Activated CD4-positive, alpha-beta memory T cell treated with anti-CD3 and anti-CD28 coated beads for 36 hours (primary cell): ENCODE data around the gene OR7G3. TPM values are rescaled to one million over a fixed set of nuclear protein-coding genes. Genes with fewer than 3 reads are reported as not detected.

Source experiments
- CTCF ChIA-PET: fragments of 350-600 bp; sonication (Branson Sonifier 250); formaldehyde crosslinking; loops from one replicate; lab custom pipeline; 2021; ENCODE audit warnings: antibody characterized with exemption, inconsistent platforms; lab: Charles Lee
- POLR2A ChIA-PET: fragments of 350-600 bp; sonication (Branson Sonifier 250); formaldehyde crosslinking; loops from one replicate; lab custom pipeline; 2021; ENCODE audit warnings: antibody characterized with exemption; lab: Charles Lee
- DNase-seq: peaks from one replicate; pipeline ENCODE4 v3.0.0-alpha.2; 2020
- H3K27ac Mint-ChIP-seq: one replicate; pipeline ENCODE4 v1.8.0; 2021; ENCODE audit warnings: mixed read lengths
- H3K27me3 Mint-ChIP-seq: one replicate; pipeline ENCODE4 v1.8.0; 2021; ENCODE audit warnings: mixed read lengths
- H3K36me3 Mint-ChIP-seq: one replicate; pipeline ENCODE4 v1.8.0; 2021; ENCODE audit warnings: mixed read lengths
- H3K4me1 Mint-ChIP-seq: one replicate; pipeline ENCODE4 v1.8.0; 2021; ENCODE audit warnings: low read depth, mixed read lengths
- H3K4me3 Mint-ChIP-seq: one replicate; pipeline ENCODE4 v1.8.0; 2021; ENCODE audit warnings: mild to moderate bottlenecking, mixed read lengths
- H3K9me3 Mint-ChIP-seq: one replicate; pipeline ENCODE4 v1.8.0; 2021; ENCODE audit warnings: mixed read lengths
- intact Hi-C: fragments of 100-400 bp; cut with micrococcal nuclease; formaldehyde crosslinking; loops from one replicate; pipeline ENCODE4 v1.15.1; 2023
- total RNA-seq, 2 experiments: library from RNA; stranded (reverse); gene quantifications; one replicate each; pipeline ENCODE4 v1.2.3, GENCODE V29; 2021

Gene OR7G3
- total RNA-seq, 2 experiments from 2014 or later = not detected

DNA sequence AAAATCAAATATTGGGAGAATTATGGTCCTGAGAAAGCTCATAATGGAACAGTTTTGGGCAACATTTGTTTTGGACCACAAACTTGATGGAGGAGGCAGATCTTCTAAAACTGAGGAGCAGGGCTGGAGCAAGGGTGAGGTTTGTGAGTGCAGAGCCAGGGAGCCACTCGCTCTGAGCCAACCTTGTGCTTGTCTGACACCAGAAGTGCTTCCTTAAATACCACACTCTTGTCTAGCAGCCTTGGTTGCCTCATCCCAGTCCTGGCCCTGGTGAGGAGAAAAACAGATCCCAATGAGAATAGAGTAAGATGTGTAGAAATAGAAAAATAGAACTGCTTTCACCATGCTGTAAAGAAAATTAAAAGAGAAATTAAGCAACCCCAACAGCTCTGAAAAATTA is 20.1 kb upstream of the OR7G3 start:
- Mint-ChIP-seq H3K4me3 (no peak overlapping the region), H3K4me1 (peaks cover 68% of the 10 kb centered on the region), H3K27me3 (no peaks in the 10 kb centered on the region), H3K27ac (no peak overlapping the region), H3K36me3 (peaks cover 85% of the 10 kb centered on the region), H3K9me3 (peaks cover 41% of the 10 kb centered on the region)
- ChIA-PET CTCF (no interaction called here), POLR2A (no interaction called here)
- DNase-seq = no peak
- intact Hi-C loops = no loop called here

DNA sequence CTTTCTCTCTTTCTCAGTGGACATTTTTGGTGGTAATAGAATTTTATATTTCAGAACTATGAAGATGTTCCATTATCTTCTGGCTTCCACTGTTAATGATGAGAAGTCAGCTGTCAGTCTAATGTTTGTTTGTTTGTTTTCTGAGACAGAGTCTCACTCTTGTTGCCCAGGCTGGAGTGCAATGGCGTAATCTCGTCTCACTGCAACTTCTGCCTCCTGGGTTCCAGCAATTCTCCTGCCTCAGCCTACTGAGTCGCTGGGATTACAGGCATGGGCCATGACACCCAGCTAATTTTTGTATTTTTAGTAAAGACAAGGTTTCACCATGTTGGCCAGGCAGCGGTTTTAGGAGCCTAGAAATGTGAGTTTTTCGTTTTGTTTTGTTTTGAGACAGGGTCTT is 18.2 kb upstream of the OR7G3 start:
- Mint-ChIP-seq H3K4me1 (peaks cover 63% of the 10 kb centered on the region), H3K27me3 (no peaks in the 10 kb centered on the region), H3K36me3 (peaks cover 67% of the 10 kb centered on the region), H3K27ac (no peak overlapping the region), H3K9me3 (peaks cover 27% of the 10 kb centered on the region), H3K4me3 (no peak overlapping the region)
- intact Hi-C loops = loop anchor here (5.0 kb wide), 1 partner anchor 177 kb away; the partner anchor contains the start of gene ZNF559
- ChIA-PET CTCF (interaction anchor here (1.3 kb wide), 1 partner anchor 10 kb away, joined by 3 read pairs; no protein-coding TSS in a partner anchor), POLR2A (no interaction called here)
- DNase-seq = no peak

DNA sequence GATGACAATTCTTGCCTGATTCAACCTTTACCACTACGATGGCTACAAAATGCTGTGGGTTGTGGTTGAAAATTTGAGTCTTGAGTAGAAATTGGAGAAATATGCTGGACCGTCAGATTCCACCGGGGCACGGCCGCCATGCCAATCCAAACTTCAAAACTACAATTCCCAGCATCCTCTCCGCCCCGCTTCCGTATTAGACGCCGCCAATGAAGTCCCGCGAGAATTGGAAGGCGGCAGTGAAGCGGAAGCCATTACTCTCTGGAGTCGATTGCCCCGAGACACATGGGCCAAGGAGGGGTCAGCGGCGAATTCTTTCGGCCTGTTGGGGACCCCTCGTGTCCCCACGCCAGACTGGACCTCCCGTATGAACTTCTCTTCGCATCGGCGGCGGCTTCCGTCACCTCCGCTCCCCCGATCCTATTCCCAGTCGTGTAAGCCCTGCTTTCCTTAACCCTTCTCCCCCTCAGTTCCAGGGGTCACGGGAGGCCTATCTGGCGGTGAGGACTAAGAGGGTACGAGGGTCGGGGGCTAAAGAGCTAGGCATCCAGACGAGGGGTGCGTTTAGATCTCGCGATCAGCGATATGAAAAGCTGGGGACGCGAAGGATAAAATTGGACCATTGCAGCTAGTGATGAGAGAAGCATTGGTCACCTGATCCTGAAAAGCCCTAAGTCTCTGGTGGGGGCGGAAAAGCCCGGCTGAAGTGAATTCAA is 13.6 kb upstream of the OR7G3 start, which contains the start of gene ZNF317:
ZNF317 (plus strand) TSS at position 239 of the 716 bp plus-strand sequence. CDS start 15,620 bp downstream, outside the sequence.
- H3K27ac Mint-ChIP-seq = peak within 1 kb of the TSS; percentile 94
- H3K36me3 Mint-ChIP-seq = peaks cover 29% of the 10 kb centered on the region
- H3K4me1 Mint-ChIP-seq = peaks cover 36% of the 10 kb centered on the region
- intact Hi-C loops = loop anchor here (1.0 to 5.0 kb wide), 3 partner anchors 182 to 308 kb away; partner anchors contain the start of genes MBD3L1, ZNF266, ZNF558 and ZNF559
- peak within 1 kb of the TSS; percentile 98 for H3K4me3 Mint-ChIP-seq
- ChIA-PET POLR2A (interaction anchor here (0.5 to 0.7 kb wide), 2 partner anchors 295 to 720 kb away, joined by 3 read pairs; partner anchors contain the start of gene ZNF266), CTCF (no interaction called here)
- H3K27me3 Mint-ChIP-seq = no peaks in the 10 kb centered on the region
- peak; percentile 93 for DNase-seq
- H3K9me3 Mint-ChIP-seq = peaks cover 16% of the 10 kb centered on the region

DNA sequence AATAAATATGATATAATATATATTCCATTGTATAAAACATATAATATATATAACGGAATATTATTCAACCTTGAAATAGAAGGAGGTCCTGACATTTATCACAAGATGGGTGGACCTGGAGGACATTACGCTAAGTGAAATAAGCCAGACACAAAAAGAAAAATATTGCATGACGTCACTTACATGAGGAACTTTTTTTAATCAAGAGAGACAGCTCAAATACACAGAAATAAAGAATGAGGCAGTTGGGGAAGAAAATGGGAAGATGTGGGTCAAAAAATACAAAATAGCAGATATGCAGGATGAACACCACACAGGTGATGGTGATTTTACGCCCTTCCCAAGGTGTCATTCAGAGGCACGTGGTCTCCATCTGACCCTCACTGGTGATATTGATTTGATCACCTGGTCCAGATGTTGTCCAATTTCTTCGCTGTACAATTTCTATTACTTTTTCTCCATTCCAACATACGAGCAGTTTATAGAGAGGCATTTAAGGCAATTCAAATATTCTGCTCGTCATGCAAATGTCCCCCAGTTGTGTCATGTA is 12.9 kb upstream of the OR7G3 start:
- H3K27ac Mint-ChIP-seq = peak overlapping the region; percentile 94
- DNase-seq = no peak
- ChIA-PET CTCF (no interaction called here), POLR2A (no interaction called here)
- H3K4me1 Mint-ChIP-seq = peaks cover 34% of the 10 kb centered on the region
- intact Hi-C loops = loop anchor here (1.0 to 5.0 kb wide), 3 partner anchors 183 to 307 kb away; partner anchors contain the start of genes MBD3L1, ZNF266, ZNF558 and ZNF559
- H3K4me3 Mint-ChIP-seq = peak overlapping the region; percentile 98
- peaks cover 9% of the 10 kb centered on the region for H3K9me3 Mint-ChIP-seq
- no peaks in the 10 kb centered on the region for H3K27me3 Mint-ChIP-seq
- H3K36me3 Mint-ChIP-seq = peaks cover 23% of the 10 kb centered on the region

DNA sequence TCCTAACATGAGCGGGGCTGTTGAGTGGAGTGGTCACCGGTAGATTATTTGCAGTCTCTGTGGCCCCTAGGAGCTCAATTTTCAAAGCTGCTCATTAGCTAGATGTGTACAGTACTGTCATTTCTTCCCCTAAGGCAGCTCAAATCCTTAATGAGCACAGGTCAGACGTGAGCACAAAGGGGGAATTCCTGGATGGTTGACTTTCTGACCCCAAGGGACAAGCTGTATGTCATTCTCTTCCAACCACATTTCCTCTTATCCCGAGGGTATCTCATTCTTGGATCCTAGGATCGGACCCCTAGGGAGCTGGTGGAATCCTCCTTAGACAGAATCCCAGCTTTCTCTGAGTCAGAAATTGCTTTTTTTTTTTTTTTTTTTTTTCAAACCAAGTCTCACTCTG is 5.7 kb upstream of the OR7G3 start:
- no peaks in the 10 kb centered on the region for H3K9me3 Mint-ChIP-seq
- ChIA-PET POLR2A (no interaction called here), CTCF (no interaction called here)
- H3K4me1 Mint-ChIP-seq = peaks cover 3% of the 10 kb centered on the region
- H3K36me3 Mint-ChIP-seq = no peaks in the 10 kb centered on the region
- H3K27ac Mint-ChIP-seq = no peak overlapping the region
- intact Hi-C loops = no loop called here
- no peak overlapping the region for H3K4me3 Mint-ChIP-seq
- DNase-seq = no peak
- no peaks in the 10 kb centered on the region for H3K27me3 Mint-ChIP-seq

DNA sequence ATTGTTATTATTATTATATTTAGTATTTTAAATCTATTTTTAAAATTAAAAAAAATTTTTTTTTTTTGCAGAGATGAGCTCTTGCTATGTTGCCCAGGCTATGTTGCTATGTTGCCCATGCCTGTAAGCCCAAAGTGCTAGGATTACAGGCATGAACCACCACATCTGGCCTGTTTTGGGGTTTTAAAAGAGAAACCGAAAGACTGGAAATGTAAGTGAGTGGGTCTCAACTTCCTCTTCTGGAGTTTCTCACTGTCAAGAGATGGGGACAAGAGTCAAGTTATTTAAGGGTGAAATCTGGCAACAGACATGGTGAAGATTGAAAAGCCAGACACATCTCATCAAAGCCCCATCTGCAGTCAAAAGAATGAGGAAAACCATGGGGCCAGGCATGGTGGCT is 4.2 kb upstream of the OR7G3 start:
- Mint-ChIP-seq H3K9me3 (no peaks in the 10 kb centered on the region), H3K4me3 (no peak overlapping the region), H3K27me3 (peaks cover 8% of the 10 kb centered on the region), H3K36me3 (no peaks in the 10 kb centered on the region), H3K27ac (no peak overlapping the region), H3K4me1 (peaks cover 3% of the 10 kb centered on the region)
- DNase-seq = no peak
- intact Hi-C loops = no loop called here
- POLR2A ChIA-PET = no interaction called here
- CTCF ChIA-PET = no interaction called here

DNA sequence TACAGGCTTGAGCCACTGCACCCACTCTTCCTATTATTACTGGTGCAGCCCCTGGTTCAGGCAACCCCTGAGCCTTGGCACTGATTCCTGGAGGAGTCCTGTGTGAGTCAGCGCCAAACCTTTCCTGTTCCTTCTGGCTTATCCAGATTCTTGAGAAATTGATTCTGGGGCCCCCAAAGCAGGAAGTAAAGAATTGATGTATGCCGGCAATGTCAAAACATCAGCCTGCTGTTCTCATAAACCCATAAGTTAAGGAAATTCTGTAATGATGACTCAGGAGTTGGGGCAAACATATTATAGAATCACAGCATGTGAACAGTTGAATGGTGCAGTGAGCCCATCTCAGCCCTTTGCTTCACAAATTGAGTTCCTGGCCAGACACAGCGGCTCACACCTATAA is 1.4 kb upstream of the OR7G3 start:
- DNase-seq = no peak
- POLR2A ChIA-PET = no interaction called here
- intact Hi-C loops = no loop called here
- H3K27ac Mint-ChIP-seq = no peak overlapping the region
- no peaks in the 10 kb centered on the region for H3K36me3 Mint-ChIP-seq
- H3K9me3 Mint-ChIP-seq = no peaks in the 10 kb centered on the region
- peaks cover 3% of the 10 kb centered on the region for H3K4me1 Mint-ChIP-seq
- CTCF ChIA-PET = no interaction called here
- H3K4me3 Mint-ChIP-seq = no peak overlapping the region
- H3K27me3 Mint-ChIP-seq = peaks cover 13% of the 10 kb centered on the region

DNA sequence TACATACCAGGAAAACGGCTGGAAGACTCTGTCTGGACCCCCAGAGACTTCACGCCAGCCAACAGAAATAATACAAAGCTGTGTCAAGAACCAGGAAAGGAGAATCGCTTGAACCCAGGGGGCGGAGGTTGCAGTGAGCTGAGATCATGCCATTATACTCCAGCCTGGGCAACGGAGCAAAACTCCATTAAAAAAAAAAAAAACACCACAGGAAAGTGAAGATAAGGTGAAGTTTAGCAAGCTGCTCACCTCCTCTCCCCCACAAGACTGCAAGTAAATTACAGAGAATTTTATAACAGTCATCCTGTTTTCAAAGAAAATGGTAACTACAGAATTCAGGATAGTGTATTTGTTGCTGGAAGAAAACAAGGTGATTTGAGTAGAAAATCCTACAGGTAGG is 10.2 kb downstream of the OR7G3 start:
- POLR2A ChIA-PET = no interaction called here
- no peaks in the 10 kb centered on the region for H3K9me3 Mint-ChIP-seq
- H3K27me3 Mint-ChIP-seq = peaks cover 4% of the 10 kb centered on the region
- no peak overlapping the region for H3K27ac Mint-ChIP-seq
- CTCF ChIA-PET = no interaction called here
- no peak overlapping the region for H3K4me3 Mint-ChIP-seq
- DNase-seq = no peak
- no peaks in the 10 kb centered on the region for H3K4me1 Mint-ChIP-seq
- intact Hi-C loops = no loop called here
- no peaks in the 10 kb centered on the region for H3K36me3 Mint-ChIP-seq

DNA sequence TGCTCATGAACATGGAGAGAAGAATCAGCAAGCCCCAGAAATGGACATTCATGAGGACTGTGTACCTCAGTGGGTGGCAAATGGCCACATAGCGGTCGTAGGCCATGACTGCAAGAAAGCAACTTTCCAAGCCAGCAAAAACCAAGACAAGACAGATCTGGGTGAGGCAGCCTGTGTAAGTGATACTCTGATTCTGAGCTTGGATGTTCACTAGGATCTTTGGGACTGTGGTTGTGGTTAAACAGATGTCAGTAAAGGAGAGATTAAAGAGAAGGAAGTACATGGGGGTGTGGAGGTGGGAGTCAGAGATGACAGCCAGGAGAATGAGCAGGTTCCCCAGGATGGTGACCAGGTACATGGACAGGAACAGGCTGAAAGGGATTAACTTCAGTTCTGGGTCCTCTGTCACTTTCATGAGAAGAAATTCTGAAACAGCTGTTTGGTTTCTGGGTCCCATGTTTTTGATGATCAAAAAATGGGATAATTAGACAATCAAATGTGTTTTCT is 11.4 kb downstream of the OR7G3 start, which contains the start of gene OR7G1:
OR7G1 (minus strand) TSS at position 457 of the 507 bp plus-strand sequence; CDS start at position 457, 0 bp downstream.
- intact Hi-C loops = no loop called here
- Mint-ChIP-seq H3K36me3 (no peaks in the 10 kb centered on the region), H3K4me1 (no peaks in the 10 kb centered on the region), H3K27ac (no peak within 1 kb of the TSS), H3K27me3 (peaks cover 4% of the 10 kb centered on the region), H3K4me3 (no peak within 1 kb of the TSS), H3K9me3 (no peaks in the 10 kb centered on the region)
- ChIA-PET POLR2A (no interaction called here), CTCF (no interaction called here)
- DNase-seq = no peak

DNA sequence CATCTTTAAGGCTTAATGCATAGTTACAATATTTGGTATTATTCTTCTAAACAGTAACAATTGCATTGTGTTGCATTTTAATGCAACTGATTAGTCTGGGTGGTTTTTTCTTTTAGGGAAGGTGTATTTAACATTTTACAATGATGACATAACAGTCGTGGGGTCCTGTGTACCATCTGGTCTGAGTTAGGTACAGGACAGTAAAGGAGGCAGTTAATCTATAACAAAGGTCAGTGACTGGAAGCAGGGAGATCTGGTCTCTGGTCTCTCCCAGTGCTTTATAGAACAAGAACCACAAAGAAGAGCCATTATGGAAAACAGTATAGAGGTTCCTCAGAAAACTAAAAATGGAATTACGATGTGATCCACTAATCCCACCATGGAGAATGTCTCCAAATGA is 16.8 kb downstream of the OR7G3 start:
- Mint-ChIP-seq H3K9me3 (no peaks in the 10 kb centered on the region), H3K27me3 (peaks cover 13% of the 10 kb centered on the region), H3K4me3 (no peak overlapping the region), H3K36me3 (no peaks in the 10 kb centered on the region), H3K27ac (no peak overlapping the region), H3K4me1 (no peaks in the 10 kb centered on the region)
- ChIA-PET POLR2A (no interaction called here), CTCF (no interaction called here)
- DNase-seq = no peak
- intact Hi-C loops = no loop called here

DNA sequence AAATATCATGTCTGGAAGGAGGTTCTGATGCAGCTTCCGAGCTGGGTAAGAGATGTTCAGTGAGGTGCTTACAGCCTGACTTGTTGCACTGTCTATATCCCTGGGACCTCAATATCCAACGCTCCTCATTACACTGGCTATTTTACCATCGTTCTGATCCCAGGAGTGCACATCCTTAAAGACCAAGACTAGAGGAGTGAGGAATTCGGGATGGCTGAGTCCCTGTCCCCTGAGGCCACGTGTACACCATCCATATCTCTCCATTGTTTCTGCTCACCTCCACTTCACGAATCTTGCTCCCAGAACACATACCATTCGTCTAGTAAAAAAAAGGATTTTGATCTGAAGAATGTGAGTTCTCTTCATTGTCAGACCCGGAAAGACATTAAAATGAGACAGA is 19.4 kb downstream of the OR7G3 start, which contains the start of gene OR7G2:
OR7G2 (minus strand) TSS at position 101 of the 400 bp plus-strand sequence. CDS start 4,232 bp downstream, outside the sequence.
- intact Hi-C loops = no loop called here
- peaks cover 18% of the 10 kb centered on the region for H3K27me3 Mint-ChIP-seq
- ChIA-PET POLR2A (no interaction called here), CTCF (no interaction called here)
- no peaks in the 10 kb centered on the region for H3K4me1 Mint-ChIP-seq
- H3K27ac Mint-ChIP-seq = no peak within 1 kb of the TSS
- no peaks in the 10 kb centered on the region for H3K9me3 Mint-ChIP-seq
- H3K36me3 Mint-ChIP-seq = no peaks in the 10 kb centered on the region
- no peak for DNase-seq
- no peak within 1 kb of the TSS for H3K4me3 Mint-ChIP-seq

DNA sequence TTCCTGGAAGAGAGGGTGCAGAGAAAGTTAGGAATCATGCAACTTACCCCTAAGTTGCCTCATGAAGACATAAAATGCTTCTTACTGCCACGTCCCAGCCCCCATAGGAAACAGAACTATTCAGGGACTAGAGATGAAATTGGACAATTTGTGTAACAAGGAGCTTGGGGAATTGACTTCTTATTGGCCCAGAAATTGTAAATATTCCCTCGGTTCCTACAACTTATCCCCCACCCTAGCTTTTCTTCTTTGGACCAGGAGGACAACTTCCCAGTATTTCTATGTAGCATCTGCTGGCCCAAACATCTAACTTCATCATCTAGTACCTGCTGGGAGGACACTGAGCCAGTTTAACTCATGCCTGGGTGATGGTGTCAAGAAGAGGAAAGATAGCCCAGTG is 40.0 kb downstream of the OR7G3 start, which contains the start of gene OR1M1:
OR1M1 (plus strand) TSS at position 301 of the 400 bp plus-strand sequence. CDS start 6,184 bp downstream, outside the sequence.
- POLR2A ChIA-PET = no interaction called here
- peaks cover 15% of the 10 kb centered on the region for H3K27me3 Mint-ChIP-seq
- no peak for DNase-seq
- no peaks in the 10 kb centered on the region for H3K36me3 Mint-ChIP-seq
- intact Hi-C loops = loop anchor here (10.0 kb wide), 1 partner anchor 432 kb away; no protein-coding TSS in a partner anchor
- H3K27ac Mint-ChIP-seq = no peak within 1 kb of the TSS
- CTCF ChIA-PET = no interaction called here
- H3K4me1 Mint-ChIP-seq = no peaks in the 10 kb centered on the region
- no peaks in the 10 kb centered on the region for H3K9me3 Mint-ChIP-seq
- H3K4me3 Mint-ChIP-seq = no peak within 1 kb of the TSS
